PFSK-1 (cell line): Measurements from ENCODE around the gene ARHGEF7.

ENCODE experiments used
- FOXP2 ChIP-seq: optimal IDR thresholded peaks from 2 replicates; pipeline ENCODE3; 2011; ENCODE audit warnings: borderline replicate concordance, control low read depth, inconsistent platforms; ENCODE audit not compliant: insufficient read depth; ENCODE audit errors: extremely low read length, extremely low read depth
- POLR2AphosphoS5 ChIP-seq: IDR thresholded peaks from 2 replicates; pipeline ENCODE4 v1.6.1; 2012; ENCODE audit warnings: low read depth, mild to moderate bottlenecking, control low read depth, low read length, moderate library complexity
- REST ChIP-seq, 2 experiments: IDR thresholded peaks; 2 replicates each; pipeline versions ENCODE4 v1.6.1 to v1.8.0; 2011 to 2012; ENCODE audit warnings: low read depth in 2 of 2, low read length in 2 of 2, control low read depth in 1 of 2, inconsistent platforms in 1 of 2, mild to moderate bottlenecking in 1 of 2, moderate library complexity in 1 of 2; ENCODE audit not compliant: insufficient read depth in 1 of 2
- SIN3A ChIP-seq: IDR thresholded peaks from 2 replicates; pipeline ENCODE4 v1.6.1; 2012; ENCODE audit warnings: mild to moderate bottlenecking, low read length, moderate library complexity, borderline replicate concordance; ENCODE audit not compliant: insufficient read depth
- TAF1 ChIP-seq: IDR thresholded peaks from 2 replicates; pipeline ENCODE4 v1.6.1; 2012; ENCODE audit warnings: low read length, control low read depth, borderline replicate concordance; ENCODE audit not compliant: insufficient read depth

ARHGEF7 gene

DNA sequence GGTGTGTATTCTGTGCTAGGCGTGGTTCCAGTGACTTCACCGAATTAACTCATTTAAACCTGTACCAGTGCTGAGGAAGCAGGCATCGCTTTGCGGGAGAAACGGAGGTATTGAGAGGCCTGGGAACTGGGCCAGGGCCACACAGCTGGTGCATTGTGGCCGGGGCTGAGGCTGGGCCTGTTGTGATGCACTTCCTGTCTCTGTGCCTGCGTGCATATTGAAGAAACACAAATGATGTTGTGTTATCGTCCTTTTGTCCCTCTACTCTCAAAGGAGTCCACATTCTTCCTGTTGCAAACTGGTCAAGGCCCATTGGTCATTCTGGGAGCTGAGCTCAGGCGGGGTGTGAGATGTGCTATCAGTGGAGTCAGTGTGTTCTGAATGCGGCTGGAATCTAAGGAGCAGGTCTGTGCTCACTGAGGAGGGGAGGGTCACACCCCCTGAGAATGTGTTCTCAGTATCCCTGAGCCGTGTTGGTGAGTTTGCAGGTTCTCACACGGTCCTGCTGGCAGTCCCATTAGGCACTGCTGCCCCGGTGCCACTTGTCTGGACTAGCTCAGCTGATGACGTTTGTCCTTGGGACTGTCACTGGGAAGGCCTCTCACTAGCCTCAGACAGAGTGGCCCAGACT, 62.1 kb downstream of the ARHGEF7 start:
- no peak for TF ChIP-seq POLR2AphosphoS5
- TF ChIP-seq REST (IDR thresholded peaks at IDR 0.05; ENCODE audit: insufficient read depth in 1 of 2, low read depth in 2 of 2, low read length in 2 of 2): no peak
- TF ChIP-seq FOXP2: peak; percentile 75
- TF ChIP-seq SIN3A: peak; percentile 54; the same call in 1 of the 2 replicates
- TF ChIP-seq TAF1: no peak

- TF ChIP-seq FOXP2 (no peak), SIN3A (no peak), REST (IDR thresholded peaks at IDR 0.05; ENCODE audit: insufficient read depth in 1 of 2, low read depth in 2 of 2, low read length in 2 of 2) (no peak), TAF1 (no peak), POLR2AphosphoS5 (no peak)
These were observed 62.8 kb downstream of the ARHGEF7 start for GRCh38 chr13:111177921-111178320.

DNA sequence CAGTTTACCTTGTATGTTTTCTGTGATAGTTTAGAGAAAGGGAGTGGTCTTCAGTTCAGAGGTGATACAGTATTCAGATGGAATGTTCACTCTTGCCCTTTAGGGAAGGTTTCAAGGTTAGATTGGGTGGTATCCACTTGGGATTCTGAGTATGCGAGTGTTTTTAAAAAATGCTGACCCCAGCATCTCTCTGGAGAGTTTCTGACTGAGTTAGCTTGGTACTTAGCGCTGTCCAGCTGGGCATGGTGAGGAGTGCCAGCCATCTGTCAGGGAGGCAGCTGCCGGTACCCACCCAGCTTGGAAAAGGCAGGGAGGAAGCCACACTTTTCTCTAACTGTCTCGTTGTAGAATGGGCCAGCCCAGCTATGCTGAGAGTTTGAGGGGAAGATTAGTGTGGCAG, 63.3 kb downstream of the ARHGEF7 start:
- no peak for TF ChIP-seq REST (IDR thresholded peaks at IDR 0.05; ENCODE audit: insufficient read depth in 1 of 2, low read depth in 2 of 2, low read length in 2 of 2)
- TF ChIP-seq TAF1: no peak

DNA sequence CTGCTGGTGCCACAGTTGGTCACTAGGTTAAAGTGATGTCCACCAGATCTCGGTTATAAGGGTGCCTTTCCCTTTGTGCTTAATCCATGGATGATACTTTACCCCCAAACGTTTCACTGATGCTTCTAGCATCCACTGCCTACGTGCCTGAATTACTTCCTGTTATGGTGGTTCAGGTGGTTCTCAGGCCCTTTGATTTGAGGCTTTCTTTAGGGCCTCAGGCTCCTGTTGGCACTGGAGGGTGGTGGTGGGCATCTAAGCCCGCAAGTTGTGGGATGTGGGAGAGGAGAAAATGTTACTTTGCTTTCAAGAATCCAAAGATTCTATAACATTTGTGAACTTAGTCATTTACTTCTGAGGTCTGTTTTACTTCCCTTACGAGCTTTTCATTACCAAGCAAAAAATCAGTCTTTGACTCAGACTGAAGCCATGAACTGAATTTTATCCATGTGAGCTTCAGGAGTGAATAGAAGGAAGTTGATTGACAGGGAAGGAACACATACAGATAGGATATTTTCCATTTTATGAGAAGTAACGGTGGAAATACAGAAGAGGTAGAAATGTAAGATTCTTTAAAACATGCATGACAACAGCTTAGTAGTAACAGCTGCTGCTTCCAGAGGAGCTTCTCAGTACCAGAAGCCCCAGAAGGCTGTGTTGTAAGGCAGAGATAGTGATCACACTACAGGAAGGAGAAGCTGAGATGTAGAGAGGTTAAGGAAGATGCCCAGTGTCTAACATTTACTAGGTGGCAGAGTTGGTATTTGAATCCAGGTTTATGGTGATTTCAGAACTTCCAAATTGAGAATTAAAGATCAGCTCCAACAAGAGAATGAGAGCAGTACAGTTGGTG, 65.0 kb downstream of the ARHGEF7 start:
- no peak for TF ChIP-seq POLR2AphosphoS5
- TF ChIP-seq TAF1: no peak

- TF ChIP-seq FOXP2: no peak
- TF ChIP-seq SIN3A: no peak
- TF ChIP-seq REST (IDR thresholded peaks at IDR 0.05; ENCODE audit: insufficient read depth in 1 of 2, low read depth in 2 of 2, low read length in 2 of 2): no peak
- TF ChIP-seq TAF1: no peak
- TF ChIP-seq POLR2AphosphoS5: no peak
These were observed 66.9 kb downstream of the ARHGEF7 start for GRCh38 chr13:111181977-111182376.
